GM12865 (cell line): ENCODE results near the gene ADAM12.

Experiments
- DNase-seq: peaks from one replicate; pipeline ENCODE4 v3.0.0; 2010; ENCODE audit warnings: low read depth
- H3K4me3 ChIP-seq: 2 replicates; pipeline ENCODE4 v1.5.1; 2011; ENCODE audit warnings: mild to moderate bottlenecking, low read depth, low read length, control low read depth
- TF ChIP-seq, protein P1 (sequence below): IDR thresholded peaks from 2 replicates; pipeline ENCODE4 v1.5.1; 2011; ENCODE audit warnings: low read length, control low read depth, low read depth, inconsistent platforms; ENCODE audit not compliant: insufficient read depth; ENCODE audit errors: missing control alignments

Gene ADAM12

DNA sequence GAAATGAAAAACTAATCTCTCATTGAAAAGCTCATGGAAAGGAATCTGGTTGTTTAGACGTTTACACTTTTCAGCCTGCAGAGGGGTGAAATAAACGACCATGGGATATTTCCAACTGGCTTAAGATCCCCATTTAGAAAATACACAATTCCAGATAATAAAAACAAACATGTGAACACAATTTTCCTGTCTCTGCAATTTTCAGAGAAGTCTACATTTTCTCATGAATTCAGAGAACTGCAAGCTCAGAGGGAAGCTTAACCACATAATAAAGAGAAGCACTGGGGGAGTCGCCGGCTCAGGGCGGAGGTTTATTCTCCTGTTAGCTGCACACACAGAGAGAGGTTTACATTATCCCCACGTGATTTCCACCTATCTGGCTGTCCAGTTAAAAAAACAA is 276.8 kb downstream of the ADAM12 start:
- no peak for DNase-seq
- TF ChIP-seq, protein P1, sequence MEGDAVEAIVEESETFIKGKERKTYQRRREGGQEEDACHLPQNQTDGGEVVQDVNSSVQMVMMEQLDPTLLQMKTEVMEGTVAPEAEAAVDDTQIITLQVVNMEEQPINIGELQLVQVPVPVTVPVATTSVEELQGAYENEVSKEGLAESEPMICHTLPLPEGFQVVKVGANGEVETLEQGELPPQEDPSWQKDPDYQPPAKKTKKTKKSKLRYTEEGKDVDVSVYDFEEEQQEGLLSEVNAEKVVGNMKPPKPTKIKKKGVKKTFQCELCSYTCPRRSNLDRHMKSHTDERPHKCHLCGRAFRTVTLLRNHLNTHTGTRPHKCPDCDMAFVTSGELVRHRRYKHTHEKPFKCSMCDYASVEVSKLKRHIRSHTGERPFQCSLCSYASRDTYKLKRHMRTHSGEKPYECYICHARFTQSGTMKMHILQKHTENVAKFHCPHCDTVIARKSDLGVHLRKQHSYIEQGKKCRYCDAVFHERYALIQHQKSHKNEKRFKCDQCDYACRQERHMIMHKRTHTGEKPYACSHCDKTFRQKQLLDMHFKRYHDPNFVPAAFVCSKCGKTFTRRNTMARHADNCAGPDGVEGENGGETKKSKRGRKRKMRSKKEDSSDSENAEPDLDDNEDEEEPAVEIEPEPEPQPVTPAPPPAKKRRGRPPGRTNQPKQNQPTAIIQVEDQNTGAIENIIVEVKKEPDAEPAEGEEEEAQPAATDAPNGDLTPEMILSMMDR, result no peak
- H3K4me3 ChIP-seq, result no peak overlapping the region

DNA sequence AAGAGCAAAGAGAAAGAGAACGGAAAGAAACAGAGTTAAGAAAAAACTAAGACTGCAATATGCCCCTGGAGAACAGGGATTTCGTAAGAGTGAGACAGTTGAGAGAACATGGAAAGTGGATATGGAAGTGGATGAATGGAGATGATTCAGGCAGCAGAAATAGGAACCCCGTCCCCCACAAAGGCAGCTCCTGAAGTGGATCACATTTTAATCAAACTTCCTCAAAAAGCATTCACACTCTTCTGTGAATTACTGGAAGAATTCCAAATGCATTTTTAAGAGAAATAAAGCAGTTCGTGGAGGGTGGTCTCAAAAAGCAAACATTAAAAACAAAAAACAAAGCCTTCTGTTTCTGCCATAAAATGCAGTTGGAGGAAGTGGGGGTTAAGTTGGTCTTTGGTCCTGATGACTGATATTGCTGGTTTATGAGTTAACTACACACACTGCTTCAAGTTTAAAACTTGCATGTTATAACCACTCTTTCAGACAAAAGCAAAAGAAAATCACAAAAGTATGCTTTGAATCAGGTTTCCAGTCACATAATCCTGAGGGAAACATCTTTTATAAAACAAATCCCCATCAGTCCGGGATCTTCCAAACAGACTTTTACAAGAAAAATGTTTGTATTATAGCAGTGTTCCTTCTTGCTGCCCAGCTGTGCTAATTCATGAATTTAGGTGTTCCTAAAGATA is 277.6 kb downstream of the ADAM12 start:
- no peak overlapping the region for H3K4me3 ChIP-seq
- DNase-seq, result no peak
- TF ChIP-seq, protein P1, result no peak

DNA sequence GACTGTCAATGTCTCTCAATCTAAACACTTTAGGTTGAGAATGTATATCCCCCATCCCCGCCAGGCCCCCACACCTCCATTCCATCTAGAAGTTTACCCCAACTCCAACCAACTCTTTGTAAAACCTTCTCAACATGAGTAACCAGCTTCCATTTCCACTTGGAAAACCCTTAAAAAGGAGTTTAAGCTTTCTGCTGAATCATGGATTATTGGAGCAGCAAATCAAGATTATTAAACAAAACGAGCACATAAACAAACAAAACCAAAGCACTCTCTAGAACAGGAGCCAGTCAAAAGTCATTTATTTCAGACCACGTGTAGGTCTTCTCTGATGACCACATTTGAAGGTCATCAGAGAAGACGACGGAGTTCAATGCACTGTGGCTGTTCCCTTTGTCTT is 278.4 kb downstream of the ADAM12 start:
- TF ChIP-seq, protein P1, result no peak
- no peak for DNase-seq
- H3K4me3 ChIP-seq, result no peak overlapping the region

DNA sequence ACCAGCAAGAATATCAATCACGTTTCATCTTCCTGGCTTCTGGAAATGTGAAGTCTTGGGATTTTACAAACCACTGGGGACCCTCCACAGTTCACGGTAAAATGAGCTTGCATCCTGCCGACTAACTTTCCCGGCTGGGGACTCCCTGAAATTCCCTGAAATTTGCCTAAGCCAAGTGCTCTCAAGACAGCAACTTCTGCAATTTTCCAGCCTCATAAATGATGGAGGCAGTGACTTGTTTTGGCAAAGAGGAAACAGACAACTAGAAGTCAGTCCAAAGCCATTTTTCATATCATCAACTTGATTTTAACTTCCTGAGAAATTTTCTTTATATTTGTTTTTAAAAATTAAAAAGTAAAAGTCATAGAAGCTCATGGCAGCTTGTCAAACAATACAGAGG is 279.6 kb downstream of the ADAM12 start:
- no peak for DNase-seq
- no peak overlapping the region for H3K4me3 ChIP-seq
- TF ChIP-seq, protein P1, result no peak

DNA sequence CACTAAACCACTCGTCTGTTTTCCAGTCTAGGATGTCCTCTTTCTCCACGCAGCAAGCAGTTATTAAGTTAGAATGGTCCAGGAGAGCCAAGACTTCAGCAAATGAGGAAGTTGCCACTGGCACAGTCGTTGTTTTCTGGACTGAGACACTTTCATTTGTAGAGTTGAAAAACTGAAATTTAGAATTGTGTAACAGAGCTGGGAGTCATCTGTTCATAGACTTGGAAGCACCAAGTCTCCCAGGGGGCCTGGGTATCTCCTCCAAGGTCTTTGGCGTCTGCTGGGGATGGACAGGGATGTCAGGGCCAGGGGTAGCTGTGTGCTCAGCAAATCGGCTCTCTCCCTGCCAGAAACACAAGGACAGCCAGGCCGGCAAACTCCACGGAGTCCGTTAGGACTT is 283.5 kb downstream of the ADAM12 start:
- DNase-seq, result no peak
- TF ChIP-seq, protein P1, result no peak
- H3K4me3 ChIP-seq, result no peak overlapping the region

DNA sequence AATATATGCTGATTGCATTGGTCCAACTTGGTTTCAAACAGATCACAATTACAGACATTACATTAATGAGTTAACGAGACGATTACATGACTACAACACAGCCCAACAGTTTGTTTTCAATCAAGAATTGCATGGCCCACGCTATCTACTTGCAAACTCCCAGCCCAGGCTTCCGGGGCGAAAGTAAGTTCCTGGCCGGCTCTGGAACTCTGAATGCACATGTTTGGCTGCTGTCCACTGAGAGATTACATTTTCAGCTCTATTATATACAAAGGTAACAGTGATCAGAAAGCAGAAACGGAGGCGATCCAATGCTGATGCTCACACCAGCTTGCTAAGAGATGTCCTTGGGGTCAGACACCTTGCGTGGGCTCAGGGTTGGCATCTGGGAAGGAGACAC is 285.6 kb downstream of the ADAM12 start:
- no peak overlapping the region for H3K4me3 ChIP-seq
- DNase-seq, result no peak
- TF ChIP-seq, protein P1, result no peak

DNA sequence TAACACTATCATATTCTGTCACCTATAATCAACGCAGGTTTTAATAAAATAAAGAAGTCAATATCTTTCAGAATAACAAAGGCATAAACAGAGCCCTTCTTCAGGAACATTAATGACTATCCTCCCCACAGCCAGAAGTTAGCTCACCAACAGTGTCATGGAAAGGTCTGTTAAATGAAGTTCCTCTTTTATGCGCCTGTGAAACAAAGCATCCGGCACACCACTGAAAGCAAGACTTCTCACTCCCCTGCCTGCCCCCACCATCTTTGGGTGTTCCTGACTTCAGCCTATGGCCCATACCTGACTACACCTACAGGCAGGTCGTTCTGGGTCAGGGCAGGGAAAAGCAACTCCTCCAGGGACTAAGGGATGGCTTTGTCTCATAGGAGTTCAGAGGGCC is 286.5 kb downstream of the ADAM12 start:
- H3K4me3 ChIP-seq, result no peak overlapping the region
- TF ChIP-seq, protein P1, result no peak
- peak; percentile 14 for DNase-seq
